ENCODE results near the gene DMD. TPM values are rescaled to one million over a fixed set of nuclear protein-coding genes. Genes with fewer than 3 reads are reported as not detected.

DMD gene
- total and polyA plus RNA-seq, 2 of the 8 experiments (the other 6 are each of a cell fraction or from before 2014, with no cell fraction given), result 4.8 to 7.4 TPM

- H2BK20ac ChIP-seq (ENCODE audit: low read length), result no peak overlapping the region
- H3K23me2 ChIP-seq (ENCODE audit: low read depth, low read length), result no peaks in the 10 kb centered on the region
- no peak overlapping the region for H3K4me2 ChIP-seq (ENCODE audit: insufficient read depth in 1 of 2, low read depth in 2 of 2, low read length in 2 of 2)
- H4K8ac ChIP-seq (ENCODE audit: extremely low read depth, insufficient read depth, low read length), result no peak overlapping the region
- H2AFZ ChIP-seq (ENCODE audit: low read length), result no peak overlapping the region
- H2BK5ac ChIP-seq (ENCODE audit: low read depth, low read length), result no peak overlapping the region
- H3K56ac ChIP-seq (replicated peaks; ENCODE audit: insufficient read length, low read depth, low read length), result no peak overlapping the region
- CTCF ChIA-PET (ENCODE audit: partially characterized antibody), result no interaction called here
- no peaks in the 10 kb centered on the region for H3K36me3 ChIP-seq (ENCODE audit: control insufficient read depth in 2 of 4, insufficient read depth in 4 of 4, low read length in 3 of 4)
- H3K4ac ChIP-seq (replicated peaks; ENCODE audit: insufficient read length, low read depth, low read length), result no peak overlapping the region
- no peak overlapping the region for H2BK120ac ChIP-seq (replicated peaks; ENCODE audit: low read depth, low read length)
- H3K9me3 ChIP-seq (ENCODE audit: insufficient read depth in 2 of 2, low read depth in 1 of 2, low read length in 1 of 2), result no peaks in the 10 kb centered on the region
- H3K4me1 ChIP-seq (replicated peaks in 1 of 4; ENCODE audit: control insufficient read depth in 3 of 4, insufficient read depth in 4 of 4, low read length in 3 of 4), result no peaks in the 10 kb centered on the region
- no peak overlapping the region for H3K27ac ChIP-seq (ENCODE audit: low read depth, low read length)
- 100% methylated on average over 1 of the region's 2 CpGs; no CpG with 5 or more reads in 1 of the 2 experiments for WGBS, 2 experiments (ENCODE audit: extremely low coverage in 1 of 2, insufficient coverage in 1 of 2, insufficient read length in 1 of 2, insufficient replicate concordance in 2 of 2, low coverage in 1 of 2, low lambda C conversion rate in 2 of 2, missing lambda C conversion rate in 1 of 2)
- no peak for FAIRE-seq
- H2AK5ac ChIP-seq (ENCODE audit: low read depth, low read length), result no peak overlapping the region
- H3K14ac ChIP-seq (ENCODE audit: insufficient read length), result no peak overlapping the region
- H3K79me2 ChIP-seq (ENCODE audit: control insufficient read depth in 1 of 2, insufficient read depth in 2 of 2, low read length in 2 of 2), result no peaks in the 10 kb centered on the region
- H4K91ac ChIP-seq (replicated peaks; ENCODE audit: insufficient read length, low read length), result no peak overlapping the region
- no peak overlapping the region for H3K9ac ChIP-seq (replicated peaks in 1 of 4; ENCODE audit: extremely low read depth in 1 of 4, low read depth in 3 of 4, low read length in 3 of 4)
- no peak overlapping the region for H2BK15ac ChIP-seq (ENCODE audit: low read length)
- H3K4me3 ChIP-seq (ENCODE audit: extremely low read depth in 1 of 4, insufficient read depth in 2 of 4, low read depth in 3 of 4, low read length in 4 of 4), result no peak overlapping the region
- H3K79me1 ChIP-seq (ENCODE audit: low read depth, low read length), result no peaks in the 10 kb centered on the region
- H3K18ac ChIP-seq (ENCODE audit: extremely low read depth, low read length), result no peak overlapping the region
- no peak for DNase-seq (ENCODE audit: low read depth in 1 of 2, low spot score in 2 of 2)
- no peak overlapping the region for H2BK12ac ChIP-seq (ENCODE audit: low read depth, low read length)
- no peaks in the 10 kb centered on the region for H3K27me3 ChIP-seq (replicated peaks in 1 of 4; ENCODE audit: control insufficient read depth in 3 of 4, extremely low read depth in 1 of 4, insufficient read depth in 3 of 4, low read length in 3 of 4)
- H3K23ac ChIP-seq (ENCODE audit: insufficient read length), result no peak overlapping the region
- POLR2A ChIA-PET (ENCODE audit: partially characterized antibody), result no interaction called here
- H4K5ac ChIP-seq (ENCODE audit: insufficient read length, low read depth, low read length), result no peak overlapping the region
- H4K20me1 ChIP-seq (replicated peaks in 1 of 2; ENCODE audit: control insufficient read depth in 1 of 2, insufficient read depth in 2 of 2, low read length in 2 of 2), result no peaks in the 10 kb centered on the region
- no peak for TF ChIP-seq GTF2F1 (IDR thresholded peaks at IDR 0.05; ENCODE audit: borderline replicate concordance, low read depth, low read length)
- TF ChIP-seq POU5F1 (IDR thresholded peaks at IDR 0.05; ENCODE audit: low read depth, low read length), result no peak
- TF ChIP-seq CHD1 (IDR thresholded peaks at IDR 0.05; ENCODE audit: low read depth, low read length), result no peak
- no peak for TF ChIP-seq CBX5 (IDR thresholded peaks at IDR 0.05; ENCODE audit: low read depth, low read length)
Observed at GRCh38 chrX:31921236-31921635, 1290.1 kb downstream of the DMD start.

Data from H1 (cell line).